HepG2 (cell line): ENCODE measurements around the gene NDRG2. TPM values are rescaled to one million over a fixed set of nuclear protein-coding genes. Genes with fewer than 3 reads are reported as not detected.
A peak's percentile ranks its signal among the peaks of the same experiment; 100 is the strongest.

ENCODE experiments used
- AHDC1 ChIP-seq: sonication (generic); formaldehyde crosslinking; IDR thresholded peaks from 2 replicates; pipeline ENCODE4 v1.5.1; 2020; ENCODE audit warnings: mild to moderate bottlenecking, missing genetic modification reagents, borderline replicate concordance
- ATAD3A ChIP-seq: sonication (generic); formaldehyde crosslinking; IDR thresholded peaks from 2 replicates; pipeline ENCODE4 v1.4.0; 2020; ENCODE audit warnings: missing genetic modification reagents
- ATF7-NPFF ChIP-seq: sonication (generic); formaldehyde crosslinking; IDR thresholded peaks from 2 replicates; pipeline ENCODE4 v1.8.1; 2023; ENCODE audit warnings: mild to moderate bottlenecking, low read depth, missing genetic modification reagents, moderate library complexity
- CAMTA2 ChIP-seq: sonication (generic); formaldehyde crosslinking; IDR thresholded peaks from 2 replicates; pipeline ENCODE4 v1.4.0; 2020; ENCODE audit warnings: mild to moderate bottlenecking, missing genetic modification reagents, borderline replicate concordance
- CREM ChIP-seq, 2 experiments: sonication (generic) in 1 of 2; formaldehyde crosslinking in 1 of 2; IDR thresholded peaks; 2 replicates each; pipeline versions ENCODE4 v1.4.0 to v1.6.1; 2016 to 2020; ENCODE audit warnings: antibody characterized with exemption in 1 of 2, mild to moderate bottlenecking in 1 of 2, missing genetic modification reagents in 1 of 2
- ESRRA ChIP-seq: sonication (generic); formaldehyde crosslinking; IDR thresholded peaks from 2 replicates; pipeline ENCODE4 v1.5.1; 2020; ENCODE audit warnings: mild to moderate bottlenecking, low read depth, missing genetic modification reagents
- FOXC1 ChIP-seq: sonication (generic); formaldehyde crosslinking; IDR thresholded peaks from 2 replicates; pipeline ENCODE4 v1.8.0; 2022; ENCODE audit warnings: mild to moderate bottlenecking, missing genetic modification reagents, borderline replicate concordance
- HNF4A ChIP-seq: sonication (generic); formaldehyde crosslinking; IDR thresholded peaks from 2 replicates; pipeline ENCODE4 v1.4.0; 2020; ENCODE audit warnings: missing genetic modification reagents
- HOXA9 ChIP-seq: sonication (generic); formaldehyde crosslinking; IDR thresholded peaks from 2 replicates; pipeline ENCODE4 v1.8.1; 2022; ENCODE audit warnings: missing genetic modification reagents, mild to moderate bottlenecking, moderate library complexity, borderline replicate concordance
- HOXD1 ChIP-seq: sonication (generic); formaldehyde crosslinking; IDR thresholded peaks from 2 replicates; pipeline ENCODE4 v1.5.0; 2020; ENCODE audit warnings: missing genetic modification reagents
- IRF9 ChIP-seq: sonication (generic); formaldehyde crosslinking; IDR thresholded peaks from 2 replicates; pipeline ENCODE4 v1.8.0; 2022; ENCODE audit warnings: missing genetic modification reagents, mild to moderate bottlenecking, borderline replicate concordance
- MAX ChIP-seq: IDR thresholded peaks from 2 replicates; pipeline ENCODE4 v1.6.1; 2012; ENCODE audit warnings: inconsistent platforms
- MED13 ChIP-seq: sonication (generic); formaldehyde crosslinking; IDR thresholded peaks from 2 replicates; pipeline ENCODE4 v1.5.0; 2020; ENCODE audit warnings: missing genetic modification reagents
- PCBP2 ChIP-seq: fragments of 200-400 bp; formaldehyde crosslinking; optimal IDR thresholded peaks from 2 replicates; pipeline ENCODE3; 2018; ENCODE audit warnings: low read length, low read depth; ENCODE audit not compliant: poor library complexity, severe bottlenecking
- REPIN1 ChIP-seq: sonication (generic); formaldehyde crosslinking; IDR thresholded peaks from 2 replicates; pipeline ENCODE4 v1.8.0; 2022; ENCODE audit warnings: missing genetic modification reagents, low read depth, mild to moderate bottlenecking, borderline replicate concordance
- TP53 ChIP-seq: sonication (generic); formaldehyde crosslinking; conservative IDR thresholded peaks from 2 replicates; pipeline ENCODE4 v1.4.0; 2020; ENCODE audit warnings: missing genetic modification reagents
- TSC22D2 ChIP-seq: sonication (generic); formaldehyde crosslinking; IDR thresholded peaks from 2 replicates; pipeline ENCODE4 v1.5.1; 2020; ENCODE audit warnings: missing genetic modification reagents, mild to moderate bottlenecking, borderline replicate concordance
- ZNF230 ChIP-seq: sonication (generic); formaldehyde crosslinking; IDR thresholded peaks from 2 replicates; pipeline ENCODE4 v1.4.0; 2020; ENCODE audit warnings: mild to moderate bottlenecking, missing genetic modification reagents
- ZNF83 ChIP-seq: sonication (generic); formaldehyde crosslinking; IDR thresholded peaks from 2 replicates; pipeline ENCODE4 v1.4.0; 2020; ENCODE audit warnings: missing genetic modification reagents, mild to moderate bottlenecking, borderline replicate concordance
- polyA plus RNA-seq, 8 experiments: library from polyadenylated mRNA; depleted of rRNA in 3 of 8; stranded (reverse) in 7 of 8; unstranded in 1 of 8; fragments of >200 nt; fragmentation: Illumina TruSeq in 4 of 8; extraction: Trizol in 4 of 8; gene quantifications; 2 replicates each; pipeline versions ENCODE4 v1.2.1 to v1.2.3, GENCODE V29; 2011 to 2016; ENCODE audit warnings: low read depth in 4 of 8, missing spikeins in 1 of 8, mixed read lengths in 1 of 8; ENCODE audit not compliant: insufficient read depth in 1 of 8
- total RNA-seq, 5 experiments: library from RNA; depleted of rRNA; stranded (reverse); fragments of >200 nt; fragmentation: Illumina TruSeq; extraction: Trizol; gene quantifications; 2 replicates each; pipeline ENCODE4 v1.2.3, GENCODE V29; 2016; ENCODE audit warnings: low read depth in 1 of 5
- TF ChIP-seq, protein P1 (sequence below): sonication (generic); formaldehyde crosslinking; IDR thresholded peaks from 2 replicates; pipeline ENCODE4 v1.5.0; 2020; ENCODE audit warnings: mild to moderate bottlenecking, missing genetic modification reagents

Gene NDRG2
- total and polyA plus RNA-seq, 2 of the 13 experiments (the other 11 are each of a cell fraction or from before 2014, with no cell fraction given) = 27.2 to 189 TPM

- TF ChIP-seq AHDC1 (peak; percentile 98), FOXC1 (CRISPR knock-in tag) (peak; percentile 64; the same call in 1 of the 2 replicates), TSC22D2 (0 out of 2 replicates have a peak, but pooled peaks have one; percentile 54), ESRRA (CRISPR knock-in tag) (peak; percentile 77), REPIN1 (CRISPR knock-in tag) (peak; percentile 91), ATAD3A (CRISPR knock-in tag) (no peak), CAMTA2 (CRISPR knock-in tag) (no peak), HOXA9 (no peak), ZNF83 (no peak), MAX (peak; percentile 52; the same call in 1 of the 2 replicates), CREM (IDR thresholded peaks at IDR 0.05) (peak; percentile 92), CREM (CRISPR knock-in tag; IDR thresholded peaks at IDR 0.05) (no peak), MED13 (peak; percentile 88; the same call in 1 of the 2 replicates), TP53 (CRISPR knock-in tag) (no peak), ATF7-NPFF (no peak), HOXD1 (CRISPR knock-in tag) (peak; percentile 92), IRF9 (CRISPR knock-in tag) (0 out of 2 replicates have a peak, but pooled peaks have one; percentile 33), ZNF230 (0 out of 2 replicates have a peak, but pooled peaks have one; percentile 57), HNF4A (CRISPR knock-in tag) (peak; percentile 99), PCBP2 (no peak)
- TF ChIP-seq, protein P1, sequence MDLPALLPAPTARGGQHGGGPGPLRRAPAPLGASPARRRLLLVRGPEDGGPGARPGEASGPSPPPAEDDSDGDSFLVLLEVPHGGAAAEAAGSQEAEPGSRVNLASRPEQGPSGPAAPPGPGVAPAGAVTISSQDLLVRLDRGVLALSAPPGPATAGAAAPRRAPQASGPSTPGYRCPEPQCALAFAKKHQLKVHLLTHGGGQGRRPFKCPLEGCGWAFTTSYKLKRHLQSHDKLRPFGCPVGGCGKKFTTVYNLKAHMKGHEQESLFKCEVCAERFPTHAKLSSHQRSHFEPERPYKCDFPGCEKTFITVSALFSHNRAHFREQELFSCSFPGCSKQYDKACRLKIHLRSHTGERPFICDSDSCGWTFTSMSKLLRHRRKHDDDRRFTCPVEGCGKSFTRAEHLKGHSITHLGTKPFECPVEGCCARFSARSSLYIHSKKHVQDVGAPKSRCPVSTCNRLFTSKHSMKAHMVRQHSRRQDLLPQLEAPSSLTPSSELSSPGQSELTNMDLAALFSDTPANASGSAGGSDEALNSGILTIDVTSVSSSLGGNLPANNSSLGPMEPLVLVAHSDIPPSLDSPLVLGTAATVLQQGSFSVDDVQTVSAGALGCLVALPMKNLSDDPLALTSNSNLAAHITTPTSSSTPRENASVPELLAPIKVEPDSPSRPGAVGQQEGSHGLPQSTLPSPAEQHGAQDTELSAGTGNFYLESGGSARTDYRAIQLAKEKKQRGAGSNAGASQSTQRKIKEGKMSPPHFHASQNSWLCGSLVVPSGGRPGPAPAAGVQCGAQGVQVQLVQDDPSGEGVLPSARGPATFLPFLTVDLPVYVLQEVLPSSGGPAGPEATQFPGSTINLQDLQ (CRISPR knock-in tag) = no peak
Measured at GRCh38 chr14:21054123-21054767, 29.4 kb upstream of the NDRG2 start (continued).
